ENCODE measurements around the gene TNFRSF4.

DNA sequence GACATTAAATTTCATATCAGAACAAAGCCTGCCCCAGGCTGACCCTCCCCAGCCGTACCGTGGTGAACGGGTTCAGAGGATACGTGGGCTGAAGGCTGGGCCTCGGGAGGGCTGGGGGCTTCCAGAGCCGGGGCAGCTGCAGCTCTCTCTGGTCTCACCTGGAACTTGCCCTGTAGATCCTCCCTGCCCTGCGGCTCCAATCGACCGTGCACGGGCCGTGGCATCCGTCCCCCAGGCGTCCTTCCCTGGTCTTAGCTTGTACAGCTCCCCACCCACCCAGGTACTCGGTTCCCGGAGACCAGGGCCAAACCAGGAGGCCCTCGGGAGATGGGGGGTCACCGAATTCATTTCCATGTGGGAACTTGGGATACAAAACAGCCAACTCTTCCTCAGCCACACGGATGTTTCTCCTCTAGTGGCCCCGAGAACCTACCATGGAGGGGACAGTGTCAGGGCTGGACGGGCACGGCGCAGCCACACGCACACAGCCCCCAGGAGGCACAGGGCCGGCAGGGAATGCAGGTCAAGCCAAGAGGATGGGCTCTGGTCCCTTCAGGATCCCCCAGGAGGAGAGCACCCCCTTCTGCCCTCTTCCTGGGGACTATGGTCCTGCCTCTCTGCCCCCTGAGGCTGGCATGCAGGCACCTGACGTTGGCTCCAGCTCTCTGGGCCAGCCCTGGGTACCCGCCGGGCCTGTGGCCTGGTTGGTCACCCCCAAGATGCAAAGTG, 21.2 kb upstream of the TNFRSF4 start:
- TF ChIP-seq, protein P1, sequence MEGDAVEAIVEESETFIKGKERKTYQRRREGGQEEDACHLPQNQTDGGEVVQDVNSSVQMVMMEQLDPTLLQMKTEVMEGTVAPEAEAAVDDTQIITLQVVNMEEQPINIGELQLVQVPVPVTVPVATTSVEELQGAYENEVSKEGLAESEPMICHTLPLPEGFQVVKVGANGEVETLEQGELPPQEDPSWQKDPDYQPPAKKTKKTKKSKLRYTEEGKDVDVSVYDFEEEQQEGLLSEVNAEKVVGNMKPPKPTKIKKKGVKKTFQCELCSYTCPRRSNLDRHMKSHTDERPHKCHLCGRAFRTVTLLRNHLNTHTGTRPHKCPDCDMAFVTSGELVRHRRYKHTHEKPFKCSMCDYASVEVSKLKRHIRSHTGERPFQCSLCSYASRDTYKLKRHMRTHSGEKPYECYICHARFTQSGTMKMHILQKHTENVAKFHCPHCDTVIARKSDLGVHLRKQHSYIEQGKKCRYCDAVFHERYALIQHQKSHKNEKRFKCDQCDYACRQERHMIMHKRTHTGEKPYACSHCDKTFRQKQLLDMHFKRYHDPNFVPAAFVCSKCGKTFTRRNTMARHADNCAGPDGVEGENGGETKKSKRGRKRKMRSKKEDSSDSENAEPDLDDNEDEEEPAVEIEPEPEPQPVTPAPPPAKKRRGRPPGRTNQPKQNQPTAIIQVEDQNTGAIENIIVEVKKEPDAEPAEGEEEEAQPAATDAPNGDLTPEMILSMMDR (IDR thresholded peaks at IDR 0.05), result no peak
- TF ChIP-seq POLR2A (IDR thresholded peaks at IDR 0.05), result no peak

All from lower leg skin (tissue), 3 donors.